Suppressor macrophage treated with lipopolysaccharide for 1 hour (primary cell): ENCODE results near the gene LHX4.

Experiments used
- DNase-seq, 3 donors: peaks; one replicate each; pipeline ENCODE4 v3.0.0-alpha.2; 2020 to 2022

LHX4 gene

GRCh38 chr1:180228648-180229482 is 1.2 kb upstream of the LHX4 start:
- peak in 1 of 3 donors; percentile 45 for DNase-seq

- peak in 1 of 3 donors; percentile 24 for DNase-seq
Measured at GRCh38 chr1:180230416-180230790, 339 bp downstream of the LHX4 start.

- DNase-seq, result peak in 2 of 3 donors; percentile 42 to 60
Measured at GRCh38 chr1:180230791-180231505, 884 bp downstream of the LHX4 start.

GRCh38 chr1:180231506-180231921 is 1.4 kb downstream of the LHX4 start:
- DNase-seq, result peak; percentile 55 to 68 (median 59)

GRCh38 chr1:180231936-180232335 is 1.9 kb downstream of the LHX4 start:
- no peak for DNase-seq

GRCh38 chr1:180232521-180233043 is 2.5 kb downstream of the LHX4 start:
- DNase-seq, result no peak

- DNase-seq, result peak in 1 of 3 donors; percentile 45
Measured at GRCh38 chr1:180233191-180234011, 3.3 kb downstream of the LHX4 start.

- DNase-seq, result peak; percentile 29 to 40 (median 31)
Measured at GRCh38 chr1:180234369-180235076, 4.5 kb downstream of the LHX4 start.

- peak in 1 of 3 donors; percentile 24 for DNase-seq
Measured at GRCh38 chr1:180235077-180235501, 5.0 kb downstream of the LHX4 start.

- peak in 1 of 3 donors; percentile 24 for DNase-seq
Measured at GRCh38 chr1:180235502-180236239, 5.6 kb downstream of the LHX4 start.

- DNase-seq, result no peak
Measured at GRCh38 chr1:180236698-180237509, 6.8 kb downstream of the LHX4 start.

- DNase-seq, result no peak
Measured at GRCh38 chr1:180237869-180238476, 7.9 kb downstream of the LHX4 start.

- no peak for DNase-seq
Measured at GRCh38 chr1:180238675-180239074, 8.6 kb downstream of the LHX4 start.

GRCh38 chr1:180239145-180240096 is 9.4 kb downstream of the LHX4 start:
- DNase-seq, result no peak

- DNase-seq, result peak in 2 of 3 donors; percentile 33 to 45
Measured at GRCh38 chr1:180241716-180242544, 11.9 kb downstream of the LHX4 start.

GRCh38 chr1:180243517-180244221 is 13.6 kb downstream of the LHX4 start:
- no peak for DNase-seq

- DNase-seq, result no peak
Measured at GRCh38 chr1:180244840-180245239, 14.8 kb downstream of the LHX4 start.
